Transverse colon (tissue), 4 donors: ENCODE measurements around the gene CHD1L. TPM values are rescaled to one million over a fixed set of nuclear protein-coding genes. Genes with fewer than 3 reads are reported as not detected.

Experiments used
- DNase-seq: peaks from one replicate; pipeline ENCODE4 v3.0.0-alpha.2; 2019
- H3K27ac ChIP-seq, 4 donors: fragments of 200-600 bp; sonication (generic); 2 replicates each; pipeline ENCODE4 v1.5.1; 2016 to 2018; ENCODE audit warnings: inconsistent platforms in 4 of 4
- H3K27me3 ChIP-seq: fragments of 200-600 bp; sonication (generic); 2 replicates; pipeline ENCODE4 v1.5.1; 2017; ENCODE audit warnings: inconsistent platforms
- H3K36me3 ChIP-seq, 4 donors: fragments of 200-600 bp; sonication (generic); 2 replicates each; pipeline ENCODE4 v1.5.1; 2017 to 2019; ENCODE audit warnings: inconsistent platforms in 4 of 4
- H3K4me1 ChIP-seq, 4 donors: fragments of 200-600 bp; sonication (generic); 2 replicates each; pipeline ENCODE4 v1.5.1; 2017 to 2020; ENCODE audit warnings: inconsistent platforms in 4 of 4
- H3K4me3 ChIP-seq, 4 donors: fragments of 200-600 bp; sonication (generic); 1 replicate in 1 of 4; 2 replicates in 3 of 4; pipeline versions ENCODE4 v1.5.1 to v1.6.1; 2017 to 2019; ENCODE audit warnings: inconsistent platforms in 4 of 4
- H3K9me3 ChIP-seq, 2 donors: fragments of 200-600 bp; sonication (generic); 2 replicates each; pipeline ENCODE4 v1.5.1; 2017 to 2019; ENCODE audit warnings: inconsistent platforms in 2 of 2
- EP300 ChIP-seq: sonication (generic); formaldehyde crosslinking; IDR thresholded peaks from one replicate; pipeline ENCODE4 v1.6.1; 2017; ENCODE audit warnings: antibody characterized with exemption, low read depth
- POLR2A ChIP-seq: fragments of 450-650 bp; IDR thresholded peaks from one replicate; pipeline ENCODE4 v1.6.1; 2016; ENCODE audit warnings: antibody characterized with exemption, mild to moderate bottlenecking, moderate library complexity
- POLR2AphosphoS5 ChIP-seq, 3 donors: sonication (generic); formaldehyde crosslinking; IDR thresholded peaks; one replicate each; pipeline ENCODE4 v1.6.1; 2016; ENCODE audit warnings: antibody characterized with exemption in 3 of 3
- WGBS, 2 donors: methylation state at CpG; one replicate each; pipeline ENCODE4 v1.1.5; 2018; ENCODE audit warnings: low coverage in 1 of 2; 5-methylcytosine and 5-hydroxymethylcytosine counted together
- in situ Hi-C, 4 donors: fragments of 200-750 bp; cut with MboI; loops; one replicate each; pipeline versions ENCODE4 v1.15.0 to v1.15.1; 2017; ENCODE audit warnings: low sequenced_read_pairs in 3 of 4, low pct_ligation_motif_present in 1 of 4, low pct_unique_long_range_greater_than_20kb in 1 of 4
- intact Hi-C: fragments of 100-400 bp; cut with DNase I; formaldehyde crosslinking; loops from one replicate; pipeline ENCODE4 v1.15.1; 2023; ENCODE audit warnings: low total_unique reads
- total RNA-seq, 4 donors: library from RNA; depleted of rRNA; stranded (reverse); fragments of >200 nt; gene quantifications; one replicate each; pipeline ENCODE4 v1.1.0, GENCODE V29; 2016
- TF ChIP-seq, protein P1 (sequence below), 5 experiments: fragments of 200-600 bp in 3 of 5; fragments of 450-650 bp in 2 of 5; sonication (generic) in 3 of 5; IDR thresholded peaks; 1 replicate in 2 of 5; 2 replicates in 3 of 5; pipeline ENCODE4 v1.5.1; 2016 to 2017; ENCODE audit warnings: antibody characterized with exemption in 5 of 5, inconsistent platforms in 3 of 5, mild to moderate bottlenecking in 2 of 5, moderate library complexity in 1 of 5

The CHD1L gene
- total RNA-seq, 4 donors from 2014 or later, result 27.1 to 32.9 (median 30.1) TPM

DNA sequence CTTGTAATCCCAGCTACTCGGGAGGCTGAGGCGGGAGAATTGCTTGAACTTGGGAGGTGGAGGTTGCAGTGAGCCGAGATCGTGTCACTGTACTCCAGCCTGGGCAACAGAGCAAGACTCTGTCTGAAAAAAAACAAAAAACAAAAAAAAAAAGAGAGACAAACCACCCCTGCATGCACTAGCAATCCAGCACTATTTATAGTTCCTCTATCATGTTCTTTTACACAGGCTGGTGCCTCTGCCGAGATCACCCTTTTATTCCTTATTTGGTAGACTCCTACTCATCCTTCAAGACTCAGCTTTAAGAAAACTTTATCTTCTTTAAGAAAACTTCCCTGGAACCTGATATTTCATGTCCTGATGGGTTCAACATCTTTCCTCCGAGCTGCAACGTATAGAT, 28.2 kb upstream of the CHD1L start:
- TF ChIP-seq, protein P1, sequence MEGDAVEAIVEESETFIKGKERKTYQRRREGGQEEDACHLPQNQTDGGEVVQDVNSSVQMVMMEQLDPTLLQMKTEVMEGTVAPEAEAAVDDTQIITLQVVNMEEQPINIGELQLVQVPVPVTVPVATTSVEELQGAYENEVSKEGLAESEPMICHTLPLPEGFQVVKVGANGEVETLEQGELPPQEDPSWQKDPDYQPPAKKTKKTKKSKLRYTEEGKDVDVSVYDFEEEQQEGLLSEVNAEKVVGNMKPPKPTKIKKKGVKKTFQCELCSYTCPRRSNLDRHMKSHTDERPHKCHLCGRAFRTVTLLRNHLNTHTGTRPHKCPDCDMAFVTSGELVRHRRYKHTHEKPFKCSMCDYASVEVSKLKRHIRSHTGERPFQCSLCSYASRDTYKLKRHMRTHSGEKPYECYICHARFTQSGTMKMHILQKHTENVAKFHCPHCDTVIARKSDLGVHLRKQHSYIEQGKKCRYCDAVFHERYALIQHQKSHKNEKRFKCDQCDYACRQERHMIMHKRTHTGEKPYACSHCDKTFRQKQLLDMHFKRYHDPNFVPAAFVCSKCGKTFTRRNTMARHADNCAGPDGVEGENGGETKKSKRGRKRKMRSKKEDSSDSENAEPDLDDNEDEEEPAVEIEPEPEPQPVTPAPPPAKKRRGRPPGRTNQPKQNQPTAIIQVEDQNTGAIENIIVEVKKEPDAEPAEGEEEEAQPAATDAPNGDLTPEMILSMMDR (IDR thresholded peaks at IDR 0.05), result no peak
- TF ChIP-seq EP300 (no peak), POLR2A (no peak), POLR2AphosphoS5 (IDR thresholded peaks at IDR 0.05) (no peak)
- in situ Hi-C loops (no loop called here), intact Hi-C loops (no loop called here)
- H3K36me3 ChIP-seq, result peaks cover 0 to 14% (median 0%) of the 10 kb centered on the region in 4 donors
- no peaks in the 10 kb centered on the region for H3K9me3 ChIP-seq
- peaks cover 0 to 47% (median 17%) of the 10 kb centered on the region in 4 donors for H3K4me1 ChIP-seq
- WGBS, 2 donors, result 52 to 71% methylated on average over 7 of the region's 7 CpGs
- H3K27me3 ChIP-seq, result no peaks in the 10 kb centered on the region
- H3K4me3 ChIP-seq, result no peak overlapping the region
- H3K27ac ChIP-seq, result peak overlapping the region in 2 of 4 donors; percentile 48 to 62
- DNase-seq, result no peak

DNA sequence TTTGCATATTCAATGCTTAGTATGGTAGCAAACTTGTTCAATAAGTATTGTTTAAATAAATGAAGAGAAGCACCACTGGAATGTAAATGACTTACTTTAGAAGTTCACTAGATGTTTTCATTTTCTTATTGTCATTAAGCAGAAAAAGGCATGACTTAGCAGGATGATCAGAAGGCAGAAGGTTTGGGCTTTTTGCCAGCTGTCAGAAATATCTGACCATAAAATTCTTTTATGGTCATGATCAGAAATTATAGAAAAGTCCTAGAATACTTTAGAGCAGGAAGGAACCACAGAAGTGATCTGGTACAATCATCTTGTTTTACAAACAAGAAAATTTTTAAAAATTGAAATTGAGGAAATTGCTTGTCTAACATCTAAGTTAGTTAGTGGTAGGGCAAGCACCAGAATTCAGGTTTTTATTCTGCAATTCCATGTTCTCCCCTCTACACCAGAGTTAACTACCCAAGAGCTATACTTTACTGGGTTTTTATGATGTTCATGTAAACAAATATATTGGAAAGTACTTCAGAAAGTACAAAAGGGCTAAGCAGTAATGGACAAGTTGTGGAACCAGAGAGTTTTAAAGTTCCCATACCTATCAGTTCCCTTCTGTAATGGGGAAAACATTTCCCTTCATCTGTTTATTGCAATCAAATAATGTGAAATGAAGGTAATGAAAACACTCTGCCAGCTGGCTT, 27.5 kb upstream of the CHD1L start:
- TF ChIP-seq EP300 (no peak), POLR2A (no peak), POLR2AphosphoS5 (IDR thresholded peaks at IDR 0.05) (no peak)
- TF ChIP-seq, protein P1 (IDR thresholded peaks at IDR 0.05), result no peak
- no peak for DNase-seq
- no peaks in the 10 kb centered on the region for H3K9me3 ChIP-seq
- no peaks in the 10 kb centered on the region for H3K27me3 ChIP-seq
- H3K4me3 ChIP-seq, result no peak overlapping the region
- H3K27ac ChIP-seq, result peak overlapping the region; percentile 21 to 62 (median 52)
- peaks cover 0 to 14% (median 0%) of the 10 kb centered on the region in 4 donors for H3K36me3 ChIP-seq
- intact Hi-C loops (no loop called here), in situ Hi-C loops (no loop called here)
- H3K4me1 ChIP-seq, result peaks cover 0 to 46% (median 17%) of the 10 kb centered on the region in 4 donors

DNA sequence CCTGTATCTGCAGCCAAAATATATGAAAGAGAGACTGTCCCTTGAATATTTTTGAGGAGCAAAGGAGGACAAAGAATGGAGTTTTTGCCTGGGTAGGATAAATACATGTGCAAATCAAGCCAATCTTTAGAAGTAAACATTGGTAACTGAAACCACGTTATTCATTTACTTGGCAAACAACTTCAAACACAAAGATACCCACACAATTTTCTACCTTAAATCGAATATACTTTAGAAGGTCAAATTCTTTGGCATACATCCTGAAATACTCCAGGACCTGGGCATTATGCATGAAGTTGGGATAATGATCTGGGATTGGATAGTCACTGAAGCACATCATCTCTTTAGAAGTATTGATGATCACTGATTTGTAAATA, 27.0 kb upstream of the CHD1L start:
- 22 to 35% methylated on average over 2 of the region's 2 CpGs for WGBS, 2 donors
- Histone ChIP-seq H3K27ac (peak overlapping the region; percentile 21 to 62 (median 52)), H3K36me3 (peaks cover 0 to 14% (median 0%) of the 10 kb centered on the region in 4 donors), H3K4me1 (peaks cover 0 to 41% (median 17%) of the 10 kb centered on the region in 4 donors), H3K4me3 (no peak overlapping the region), H3K9me3 (no peaks in the 10 kb centered on the region), H3K27me3 (no peaks in the 10 kb centered on the region)
- in situ Hi-C loops (no loop called here), intact Hi-C loops (no loop called here)
- no peak for DNase-seq
- TF ChIP-seq POLR2AphosphoS5 (IDR thresholded peaks at IDR 0.05) (no peak), POLR2A (no peak), EP300 (no peak)
- TF ChIP-seq, protein P1 (IDR thresholded peaks at IDR 0.05), result no peak

DNA sequence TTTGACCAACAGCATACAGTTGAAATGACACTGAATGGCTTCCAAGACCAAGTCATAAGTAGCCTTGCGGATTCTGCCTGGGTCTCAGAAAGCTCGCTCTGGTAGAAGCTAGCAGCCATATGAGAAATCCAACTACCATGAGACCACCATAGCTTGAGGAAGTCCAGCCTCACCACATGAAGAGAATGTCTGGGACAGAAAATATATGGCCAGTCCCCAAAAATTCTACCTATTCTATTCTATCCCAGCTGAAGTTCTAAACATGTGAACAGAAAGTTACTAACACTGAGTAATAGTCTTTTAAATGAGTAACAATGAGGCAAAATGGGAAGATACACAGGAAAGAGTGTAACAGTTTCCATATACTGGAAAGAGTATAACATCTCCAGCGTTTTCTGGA, 26.4 kb upstream of the CHD1L start:
- intact Hi-C loops, result no loop called here
- H3K9me3 ChIP-seq, result no peaks in the 10 kb centered on the region
- peaks cover 0 to 14% (median 0%) of the 10 kb centered on the region in 4 donors for H3K36me3 ChIP-seq
- DNase-seq, result no peak
- in situ Hi-C loops, result no loop called here
- no peak overlapping the region for H3K4me3 ChIP-seq
- 71 to 87% methylated on average over 1 to 3 of the region's 3 CpGs for WGBS, 2 donors
- no peaks in the 10 kb centered on the region for H3K27me3 ChIP-seq
- peak overlapping the region; percentile 21 to 62 (median 52) for H3K27ac ChIP-seq
- TF ChIP-seq, protein P1 (IDR thresholded peaks at IDR 0.05), result no peak
- TF ChIP-seq EP300 (no peak), POLR2A (no peak), POLR2AphosphoS5 (IDR thresholded peaks at IDR 0.05) (no peak)
- H3K4me1 ChIP-seq, result peaks cover 0 to 40% (median 17%) of the 10 kb centered on the region in 4 donors
